Omental fat pad (tissue), 4 donors: ENCODE data around the gene LHFPL3. TPM values are rescaled to one million over a fixed set of nuclear protein-coding genes. Genes with fewer than 3 reads are reported as not detected.

ENCODE experiments used
- ATAC-seq: fragments of 150-250 bp; one replicate; pipeline ENCODE4 v1.9.1; 2016; ENCODE audit warnings: mild to moderate bottlenecking, moderate library complexity; ENCODE audit not compliant: low FRiP score
- DNase-seq: peaks from one replicate; pipeline ENCODE4 v3.0.0-alpha.2; 2019; ENCODE audit warnings: low spot score
- CTCF ChIP-seq, 3 donors: fragments of 450-650 bp; IDR thresholded peaks; one replicate each; pipeline ENCODE4 v1.5.1; 2016 to 2017; ENCODE audit warnings: antibody characterized with exemption in 3 of 3, mild to moderate bottlenecking in 3 of 3, moderate library complexity in 2 of 3
- total RNA-seq, 4 donors: library from RNA; depleted of rRNA; stranded (reverse); fragments of >200 nt; gene quantifications; one replicate each; pipeline ENCODE4 v1.1.0, GENCODE V29; 2016

The LHFPL3 gene
- total RNA-seq, 4 donors from 2014 or later: not detected

- DNase-seq (no peak), ATAC-seq (no peak)
- TF ChIP-seq CTCF (IDR thresholded peaks at IDR 0.05): no peak
These were observed 325.5 kb downstream of the LHFPL3 start for GRCh38 chr7:104653825-104654401.

- TF ChIP-seq CTCF (IDR thresholded peaks at IDR 0.05): no peak
- no peak for DNase-seq
- no peak for ATAC-seq
These were observed 327.2 kb downstream of the LHFPL3 start for GRCh38 chr7:104655592-104655991.

GRCh38 chr7:104656467-104656866, 328.1 kb downstream of the LHFPL3 start:
- no peak for TF ChIP-seq CTCF (IDR thresholded peaks at IDR 0.05)

GRCh38 chr7:104657134-104657533, 328.7 kb downstream of the LHFPL3 start:
- ATAC-seq (no peak), DNase-seq (no peak)
- TF ChIP-seq CTCF (IDR thresholded peaks at IDR 0.05): no peak

More at GRCh38 chr7:104656467-104656866, 328.1 kb downstream of the LHFPL3 start:
- DNase-seq: no peak
- no peak for ATAC-seq

GRCh38 chr7:104661575-104661974, 333.2 kb downstream of the LHFPL3 start:
- DNase-seq (no peak), ATAC-seq (no peak)
- no peak for TF ChIP-seq CTCF (IDR thresholded peaks at IDR 0.05)

GRCh38 chr7:104664648-104665047, 336.2 kb downstream of the LHFPL3 start:
- ATAC-seq (no peak), DNase-seq (no peak)
- TF ChIP-seq CTCF (IDR thresholded peaks at IDR 0.05): no peak

GRCh38 chr7:104677587-104677986, 349.2 kb downstream of the LHFPL3 start:
- DNase-seq (no peak), ATAC-seq (no peak)
- TF ChIP-seq CTCF (IDR thresholded peaks at IDR 0.05): no peak
